NOMO-1 treated with dmso at 0.1 percent for 144 hours (cell line): ENCODE data around the gene HDAC4.

Experiments used
- DNase-seq: peaks from one replicate; lab custom pipeline; 2025; ENCODE audit not compliant: unreplicated experiment; lab: John Stamatoyannopoulos, UW

HDAC4 gene

GRCh38 chr2:239148495-239149200 is 252.2 kb downstream of the HDAC4 start:
- DNase-seq, result no peak

GRCh38 chr2:239147376-239147775 is 253.4 kb downstream of the HDAC4 start:
- DNase-seq, result no peak

GRCh38 chr2:239146741-239147181 is 254.1 kb downstream of the HDAC4 start:
- no peak for DNase-seq

- no peak for DNase-seq
These were observed 254.7 kb downstream of the HDAC4 start for GRCh38 chr2:239146011-239146641.

- no peak for DNase-seq
These were observed 255.2 kb downstream of the HDAC4 start for GRCh38 chr2:239145601-239146000.

- no peak for DNase-seq
These were observed 255.7 kb downstream of the HDAC4 start for GRCh38 chr2:239145106-239145505.

- DNase-seq, result no peak
These were observed 256.2 kb downstream of the HDAC4 start for GRCh38 chr2:239144713-239144999.

- no peak for DNase-seq
These were observed 256.7 kb downstream of the HDAC4 start for GRCh38 chr2:239143858-239144712.

- DNase-seq, result no peak
These were observed 258.0 kb downstream of the HDAC4 start for GRCh38 chr2:239142806-239143205.

- no peak for DNase-seq
These were observed 258.5 kb downstream of the HDAC4 start for GRCh38 chr2:239142296-239142695.

GRCh38 chr2:239141021-239141760 is 259.6 kb downstream of the HDAC4 start:
- DNase-seq, result no peak

GRCh38 chr2:239140346-239141020 is 260.3 kb downstream of the HDAC4 start:
- no peak for DNase-seq

GRCh38 chr2:239139566-239139965 is 261.3 kb downstream of the HDAC4 start:
- no peak for DNase-seq

- no peak for DNase-seq
These were observed 261.7 kb downstream of the HDAC4 start for GRCh38 chr2:239139101-239139500.

GRCh38 chr2:239138610-239139009 is 262.2 kb downstream of the HDAC4 start:
- DNase-seq, result no peak

GRCh38 chr2:239137898-239138283 is 262.9 kb downstream of the HDAC4 start:
- no peak for DNase-seq

GRCh38 chr2:239137165-239137897 is 263.5 kb downstream of the HDAC4 start:
- DNase-seq, result no peak

GRCh38 chr2:239136762-239137161 is 264.1 kb downstream of the HDAC4 start:
- DNase-seq, result no peak

- DNase-seq, result no peak
These were observed 264.6 kb downstream of the HDAC4 start for GRCh38 chr2:239136203-239136602.

- no peak for DNase-seq
These were observed 265.3 kb downstream of the HDAC4 start for GRCh38 chr2:239135531-239135930.
